DMS53 (cell line): ENCODE results near the gene KIF15.
A peak's percentile ranks its signal among the peaks of the same experiment; 100 is the strongest.
"Not testable (repeated sequence)": the region's sequence is repeated elsewhere in the genome, so short reads cannot be mapped to it uniquely, and the experiment has no call there.

Experiments
- DNase-seq: peaks from one replicate; lab custom pipeline; 2025; lab: John Stamatoyannopoulos, UW

The KIF15 gene

GRCh38 chr3:44827196-44827595 is 65.6 kb downstream of the KIF15 start:
- DNase-seq = no peak

- DNase-seq = no peak
These were observed 69.6 kb downstream of the KIF15 start for GRCh38 chr3:44831232-44831631.

GRCh38 chr3:44832032-44832431 is 70.4 kb downstream of the KIF15 start:
- no peak for DNase-seq

DNA sequence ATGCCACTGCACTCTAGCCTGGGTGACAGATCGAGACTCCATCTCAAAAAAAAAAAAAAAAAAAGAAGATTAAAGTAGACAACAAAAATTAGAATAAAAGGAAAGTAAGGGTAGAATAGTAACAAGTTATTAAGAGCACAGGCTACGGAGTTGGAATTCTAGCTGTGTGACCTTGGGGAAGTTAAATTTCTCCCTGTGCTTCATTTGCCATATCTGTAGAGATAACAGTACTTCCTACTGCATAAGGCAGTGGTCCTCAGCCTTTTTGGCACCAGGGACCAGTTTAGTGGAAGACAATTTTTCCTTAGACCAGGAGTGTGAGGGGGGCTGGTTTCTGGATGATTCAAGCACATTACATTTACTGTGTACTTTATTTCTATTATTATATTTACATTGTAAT is 71.4 kb downstream of the KIF15 start:
- DNase-seq = no peak

DNA sequence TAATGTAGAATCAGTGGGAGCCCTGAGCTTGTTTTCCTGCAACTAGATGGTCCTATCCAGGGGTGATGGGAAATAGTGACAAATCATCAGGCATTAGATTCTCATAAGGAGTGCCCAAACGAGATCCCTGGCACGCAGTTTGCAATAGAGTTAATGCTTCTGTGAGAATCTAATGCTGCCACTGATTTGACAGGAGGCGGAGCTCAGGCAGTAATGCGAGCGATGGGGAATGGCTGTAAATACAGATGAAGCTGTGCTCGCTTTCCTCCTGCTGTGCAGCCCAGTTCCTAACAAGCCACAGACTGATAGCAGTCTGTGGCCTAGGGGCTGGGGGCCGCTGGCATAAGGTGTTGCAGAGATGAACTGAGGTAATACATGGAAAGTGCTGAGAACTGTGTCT is 71.8 kb downstream of the KIF15 start:
- DNase-seq = no peak

- no peak for DNase-seq
These were observed 74.1 kb downstream of the KIF15 start for GRCh38 chr3:44835684-44836083.

- DNase-seq = no peak
These were observed 80.8 kb downstream of the KIF15 start for GRCh38 chr3:44842376-44842775.

DNA sequence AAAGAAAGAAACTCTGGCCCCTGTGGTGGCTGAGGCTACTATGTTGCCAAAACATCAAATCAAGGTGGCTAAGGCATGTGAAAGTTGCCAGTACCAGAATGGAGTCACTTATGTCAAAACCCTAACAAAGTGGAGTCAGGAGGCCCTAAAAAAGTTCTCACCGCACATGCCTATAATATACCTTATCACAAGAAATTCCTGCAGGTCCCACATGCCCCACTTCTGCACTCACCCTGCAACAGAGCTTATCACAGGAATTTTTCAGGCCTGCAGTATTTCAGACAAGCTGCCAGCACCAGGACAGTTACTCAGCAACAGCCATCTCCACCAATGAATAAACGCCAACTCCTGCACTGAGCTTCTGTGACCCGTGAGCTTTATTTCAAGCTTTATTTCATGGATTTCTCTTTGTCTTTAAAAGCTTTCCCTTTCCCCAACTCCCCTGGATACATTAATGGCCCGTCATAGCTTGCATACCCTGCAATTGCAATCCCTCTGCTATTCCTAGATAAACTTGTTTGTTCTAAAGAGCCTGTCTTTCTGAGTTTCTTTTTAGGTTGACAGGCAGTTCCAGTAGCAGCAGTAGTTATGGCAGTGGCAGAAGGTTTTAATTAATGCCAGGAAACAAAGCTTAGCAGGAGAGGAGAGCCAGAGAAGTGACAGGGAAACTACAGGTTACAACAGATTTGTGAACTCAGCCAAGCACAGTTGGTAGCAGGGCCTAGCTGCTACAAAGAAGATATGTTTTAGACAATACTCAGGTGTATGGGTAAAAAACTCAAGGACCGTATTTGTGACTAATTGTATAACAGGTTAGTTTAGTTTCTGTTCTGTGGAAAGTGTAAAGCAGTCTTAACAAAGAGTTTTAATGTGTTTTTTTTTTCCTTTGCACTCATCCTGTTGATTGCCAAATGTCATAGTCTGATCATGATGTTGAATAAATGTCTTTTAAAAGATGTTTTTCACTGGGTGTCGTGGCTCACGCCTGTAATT is 84.2 kb downstream of the KIF15 start:
- DNase-seq = no peak

- DNase-seq = no peak
These were observed 87.0 kb downstream of the KIF15 start for GRCh38 chr3:44848634-44849033.

DNA sequence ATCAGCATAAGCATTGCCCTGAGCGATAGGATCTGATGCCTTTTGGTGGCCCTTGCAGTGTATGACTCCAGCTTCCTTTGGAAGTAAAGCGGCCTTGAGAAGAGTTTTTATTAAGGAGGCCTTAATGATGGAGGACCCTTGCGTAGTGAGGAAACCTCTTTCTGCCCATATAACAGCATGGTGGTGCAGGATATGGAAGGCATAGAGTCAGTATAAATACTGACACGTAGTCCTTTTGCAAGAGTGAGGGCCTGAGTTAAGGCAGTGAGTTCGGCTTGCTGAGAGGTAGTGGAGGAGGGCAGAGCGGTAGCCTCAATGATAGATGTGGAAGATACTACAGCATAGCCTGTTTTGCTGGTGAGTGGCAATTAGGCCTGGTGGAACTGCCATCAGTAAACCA is 95.1 kb downstream of the KIF15 start:
- not testable (repeated sequence) for DNase-seq

DNA sequence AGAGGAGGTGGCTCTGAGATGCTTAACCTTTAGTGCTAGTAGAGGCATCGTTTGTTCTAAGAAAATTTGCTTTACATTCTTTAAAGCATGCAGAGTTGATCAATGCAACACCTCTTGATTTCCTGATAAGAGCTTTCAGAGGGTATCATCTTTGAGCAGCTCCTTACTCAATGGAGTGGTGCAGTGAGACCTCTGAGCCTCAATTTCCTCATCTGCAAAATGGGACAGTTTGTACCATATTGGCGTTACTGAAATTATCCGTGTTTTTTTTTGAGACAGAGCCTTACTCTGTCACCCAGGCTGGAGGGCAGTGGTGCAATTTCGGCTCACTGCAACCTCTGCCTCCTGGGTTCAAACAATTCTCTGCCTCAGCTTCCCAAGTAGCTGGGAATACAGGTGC is 98.5 kb downstream of the KIF15 start:
- no peak for DNase-seq

DNA sequence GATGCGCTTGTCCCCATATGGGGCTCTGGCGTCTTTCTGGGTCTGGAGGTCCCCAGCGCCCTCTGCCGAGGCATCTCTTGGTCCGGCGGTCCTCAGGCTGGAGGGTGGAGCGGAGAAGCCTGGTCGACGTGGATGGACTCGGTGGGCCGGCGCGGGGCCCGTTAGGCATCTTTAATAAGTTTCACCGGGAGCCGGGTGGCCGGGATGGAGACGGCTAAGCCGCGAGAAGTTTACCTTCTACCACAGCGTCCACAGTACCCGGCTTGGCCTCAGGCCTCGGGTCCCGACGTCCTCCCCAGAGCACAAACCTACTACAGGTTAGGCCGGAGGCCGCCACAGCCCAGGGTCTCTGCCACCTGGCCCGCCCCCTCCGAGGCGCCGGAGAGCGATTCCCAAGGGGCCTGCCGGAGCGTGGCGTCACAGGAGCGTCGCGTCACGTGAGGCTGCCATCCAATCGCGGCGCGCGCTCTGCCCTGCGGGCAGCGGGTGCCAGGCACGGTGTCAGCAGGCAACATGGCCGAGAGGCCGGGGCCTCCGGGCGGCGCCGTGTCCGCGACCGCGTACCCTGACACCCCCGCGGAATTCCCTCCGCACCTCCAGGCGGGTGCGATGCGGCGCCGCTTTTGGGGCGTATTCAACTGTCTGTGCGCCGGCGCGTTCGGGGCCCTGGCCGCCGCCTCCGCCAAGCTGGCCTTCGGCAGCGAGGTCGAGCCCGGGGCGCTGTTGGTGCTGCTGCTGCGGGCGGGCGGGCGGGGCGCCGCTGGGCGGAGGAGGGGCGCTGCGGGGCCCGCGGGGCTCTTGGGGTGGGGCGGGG is 100.0 kb downstream of the KIF15 start, which contains the start of gene TMEM42:
TMEM42 (plus strand) TSS at position 501 of the 814 bp plus-strand sequence; CDS start at position 514, 13 bp downstream.
- DNase-seq = peak; percentile 81

- peak; percentile 37 for DNase-seq
These were observed 100.6 kb downstream of the KIF15 start for GRCh38 chr3:44862226-44862637.

GRCh38 chr3:44865272-44866035 is 103.9 kb downstream of the KIF15 start:
- DNase-seq = peak; percentile 4

DNA sequence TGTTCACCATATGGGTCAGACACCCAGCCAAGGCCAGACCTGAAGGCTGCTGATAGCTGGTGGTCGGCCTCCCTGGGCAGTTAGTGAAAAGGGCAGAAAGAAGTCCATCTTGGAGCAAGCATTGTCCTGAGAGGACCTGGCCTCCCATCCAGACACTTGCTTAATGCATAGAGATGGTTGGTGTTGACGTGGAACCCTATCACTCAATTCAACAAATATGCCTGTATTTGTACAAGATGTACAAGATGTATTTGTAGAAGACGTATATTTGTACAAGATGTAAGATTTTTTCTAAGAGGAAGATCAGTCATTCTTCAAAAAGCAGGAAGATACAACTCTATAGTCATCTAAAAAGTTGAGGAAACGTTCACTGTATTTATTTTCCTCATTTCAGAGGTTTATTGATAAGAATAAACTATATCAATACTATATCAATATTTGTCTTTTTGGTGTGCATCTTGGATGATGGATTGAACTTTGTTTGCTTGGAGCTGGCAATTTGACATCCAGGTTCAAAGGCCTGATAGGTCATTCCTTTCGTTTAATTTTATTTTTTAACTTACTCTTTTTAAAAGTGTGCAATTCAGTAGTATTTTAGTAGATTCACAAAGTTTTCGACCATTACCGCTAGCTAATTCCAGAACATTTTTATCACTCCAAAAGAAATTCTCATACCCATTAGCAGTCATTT is 106.0 kb downstream of the KIF15 start:
- DNase-seq = no peak

- peak; percentile 79 for DNase-seq
These were observed 108.9 kb downstream of the KIF15 start for GRCh38 chr3:44870375-44871061.

DNA sequence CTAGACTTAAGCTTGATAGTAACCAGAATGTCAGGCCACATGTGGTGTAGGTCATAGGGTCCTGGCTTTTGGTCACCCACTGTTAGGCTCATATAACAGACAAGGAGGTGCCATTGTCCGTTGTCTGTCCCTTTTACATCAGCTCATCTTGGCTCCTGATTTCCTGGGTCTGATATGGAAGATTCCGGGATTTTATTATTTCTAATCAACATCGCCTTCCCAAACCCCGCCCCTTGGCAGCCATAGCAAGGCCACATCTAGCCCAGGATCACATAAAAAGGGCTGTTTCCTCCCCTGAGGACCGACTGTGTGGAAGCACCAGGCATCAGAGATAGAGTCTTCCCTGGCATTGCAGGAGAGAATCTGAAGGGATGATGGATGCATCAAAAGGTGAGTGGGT is 112.7 kb downstream of the KIF15 start, which contains the start of gene TGM4:
TGM4 (plus strand) TSS at position 301 of the 400 bp plus-strand sequence; CDS start at position 372, 71 bp downstream.
- DNase-seq = no peak

GRCh38 chr3:44875596-44875995 is 114.0 kb downstream of the KIF15 start:
- no peak for DNase-seq

DNA sequence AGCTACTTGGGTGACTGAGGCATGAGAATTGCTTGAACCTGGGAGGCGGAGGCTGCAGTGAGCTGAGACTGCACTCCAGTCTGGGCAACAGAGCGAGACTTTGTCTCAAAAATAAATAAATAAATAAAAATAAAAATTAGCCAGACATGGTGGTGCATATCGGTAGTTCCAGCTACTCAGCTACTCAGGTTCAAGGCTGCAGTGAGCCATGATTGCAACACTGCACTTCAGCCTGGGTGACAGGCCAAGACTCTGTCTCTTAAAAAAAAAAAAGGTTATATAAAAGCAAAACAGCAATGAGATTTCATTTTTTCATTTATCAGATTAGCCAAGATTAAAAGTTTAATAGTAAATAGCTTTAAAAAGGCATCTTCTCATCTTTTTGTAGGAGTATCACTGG is 115.7 kb downstream of the KIF15 start:
- DNase-seq = no peak

DNA sequence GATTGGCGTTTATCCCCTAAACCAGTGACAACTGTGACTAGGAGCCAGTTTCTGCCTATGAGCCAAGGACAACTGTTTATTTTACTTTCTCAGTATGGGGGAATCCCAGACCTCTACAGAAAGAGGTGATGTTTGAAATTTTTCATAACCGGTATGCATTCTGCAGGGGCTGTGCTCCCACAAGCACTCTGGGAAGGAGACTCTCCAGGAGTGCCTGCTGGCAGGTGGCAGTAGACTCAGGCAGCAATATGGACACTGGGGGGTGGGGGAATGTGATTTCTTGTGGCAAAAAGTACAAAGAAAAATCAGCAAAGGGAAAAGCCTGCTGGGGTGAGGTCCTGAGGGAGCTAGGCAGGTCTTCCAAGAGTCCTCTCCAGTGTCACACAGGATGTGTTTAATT is 118.7 kb downstream of the KIF15 start:
- no peak for DNase-seq
